HG02870 (cell line): ENCODE data around the gene ARL15.

Experiments used
- ATAC-seq: cut with Tn5 transposase; IDR thresholded peaks from one replicate; pipeline ENCODE4 v1.9.1; 2021; ENCODE audit warnings: mild to moderate bottlenecking, moderate library complexity; ENCODE audit not compliant: unreplicated experiment

ARL15 gene

GRCh38 chr5:53948598-53948997 lies 361.8 kb downstream of the ARL15 start:
- no peak for ATAC-seq

DNA sequence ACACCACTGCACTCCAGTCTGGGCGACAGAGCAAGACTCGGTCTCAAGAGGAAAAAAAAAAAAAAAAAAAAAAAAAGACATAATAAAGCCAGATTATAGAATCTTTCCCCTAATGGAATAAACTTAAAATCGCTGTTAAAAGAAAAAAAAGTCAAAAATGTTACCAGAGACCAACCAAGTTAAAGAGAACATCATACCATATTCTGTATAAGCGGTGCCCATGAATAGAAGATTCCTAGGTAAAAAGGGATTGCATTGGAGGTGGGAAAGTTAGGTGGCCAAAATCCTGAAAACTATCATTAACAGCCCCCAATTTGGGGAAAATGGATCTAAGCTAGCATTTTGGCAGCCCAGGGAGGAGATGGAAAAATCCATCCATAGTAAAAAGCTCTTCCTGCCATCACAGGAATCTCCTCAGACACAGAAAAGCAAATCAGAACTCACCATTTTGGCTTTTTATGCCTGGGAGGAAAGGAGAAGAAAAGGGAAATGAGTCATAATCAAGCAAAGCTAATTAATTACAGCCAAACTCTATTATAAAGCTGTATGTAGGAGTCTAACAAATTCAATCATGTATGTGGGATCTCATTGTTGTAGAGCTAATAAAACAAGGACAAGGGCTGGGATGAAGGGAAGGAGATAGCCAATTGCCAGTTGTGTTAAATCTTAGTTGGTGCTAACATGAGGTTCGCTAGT lies 363.8 kb downstream of the ARL15 start:
- no peak for ATAC-seq

- ATAC-seq, result no peak
Measured at GRCh38 chr5:53944981-53945380, 365.4 kb downstream of the ARL15 start.

DNA sequence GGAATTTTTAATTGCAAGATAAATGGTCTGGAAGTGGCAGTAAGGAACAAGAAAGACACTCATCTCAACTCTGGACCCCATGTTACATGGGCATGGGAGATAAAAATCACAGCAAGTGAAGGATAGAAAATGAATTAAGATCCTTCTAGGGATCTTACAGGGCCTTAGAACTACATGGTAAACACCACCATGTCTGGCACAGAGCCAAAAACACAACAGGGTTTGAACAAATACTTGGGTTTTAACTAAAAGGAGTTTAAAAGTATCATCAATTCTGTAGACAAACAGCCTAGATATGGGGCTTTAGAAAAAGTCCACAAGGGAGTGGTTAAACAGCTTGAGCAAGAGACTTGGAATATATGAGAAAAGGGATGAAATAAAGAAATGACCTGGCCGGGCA lies 366.4 kb downstream of the ARL15 start:
- no peak for ATAC-seq

GRCh38 chr5:53942724-53943123 lies 367.6 kb downstream of the ARL15 start:
- no peak for ATAC-seq

DNA sequence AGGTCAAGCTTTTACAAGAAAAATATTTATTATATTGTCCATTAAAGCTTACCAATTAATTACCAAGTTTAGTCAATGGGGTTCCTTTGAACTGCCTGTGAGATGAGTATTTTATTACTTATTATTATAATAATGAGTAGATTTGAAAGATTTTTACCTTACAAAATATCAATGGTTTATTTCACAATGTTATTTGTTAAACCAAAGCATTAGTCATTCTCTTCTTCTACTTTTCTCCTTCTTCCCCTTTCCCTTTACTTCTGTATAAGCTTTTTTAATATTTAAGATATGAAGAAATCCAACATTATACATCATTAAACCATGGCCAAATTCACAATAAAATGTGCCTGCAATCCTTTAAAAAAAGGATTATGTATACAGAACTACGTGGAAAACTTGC lies 369.5 kb downstream of the ARL15 start:
- no peak for ATAC-seq

GRCh38 chr5:53937467-53937866 lies 372.9 kb downstream of the ARL15 start:
- ATAC-seq, result no peak

DNA sequence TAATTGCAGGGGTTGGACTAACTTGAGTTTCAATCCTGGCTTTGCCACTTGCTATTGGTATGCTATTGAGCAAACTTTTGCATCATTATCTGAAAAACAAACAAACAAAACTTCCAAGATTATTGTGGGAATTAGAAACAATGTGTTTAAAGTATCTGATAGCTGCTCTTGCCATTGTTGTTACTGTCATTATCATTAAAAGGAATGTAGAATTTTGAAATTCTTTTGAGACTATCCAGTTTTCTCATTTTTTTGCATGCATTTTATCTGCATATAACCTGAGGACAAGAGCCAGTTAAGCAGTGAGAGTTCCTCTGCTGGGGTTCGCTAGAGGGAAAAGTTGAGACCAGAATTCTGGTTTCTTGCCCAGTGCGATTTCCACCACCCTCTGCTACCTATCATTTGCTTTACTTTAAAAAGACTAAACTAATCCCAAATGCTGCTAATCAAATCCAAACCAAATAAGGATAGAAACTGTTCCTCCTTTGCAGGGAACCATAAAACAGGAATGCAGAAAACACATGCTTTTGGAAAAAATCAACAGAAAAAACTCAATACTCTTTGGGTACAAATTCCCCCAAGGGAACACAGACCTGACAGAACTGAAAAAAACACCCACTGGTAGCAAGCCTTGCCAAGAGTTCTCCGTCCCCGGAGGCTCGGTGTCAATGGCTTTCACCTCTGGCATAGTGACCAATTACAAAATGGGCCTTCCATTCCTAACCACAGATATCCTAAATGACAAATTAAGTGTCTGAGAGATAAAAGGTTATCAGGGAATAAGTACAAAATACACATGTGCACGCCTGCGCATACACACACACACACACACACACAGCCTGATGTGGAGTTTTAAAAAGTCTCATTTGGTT lies 373.7 kb downstream of the ARL15 start:
- ATAC-seq, result no peak

- no peak for ATAC-seq
Measured at GRCh38 chr5:53934151-53934820, 376.1 kb downstream of the ARL15 start.

GRCh38 chr5:53932351-53932750 lies 378.0 kb downstream of the ARL15 start:
- no peak for ATAC-seq

DNA sequence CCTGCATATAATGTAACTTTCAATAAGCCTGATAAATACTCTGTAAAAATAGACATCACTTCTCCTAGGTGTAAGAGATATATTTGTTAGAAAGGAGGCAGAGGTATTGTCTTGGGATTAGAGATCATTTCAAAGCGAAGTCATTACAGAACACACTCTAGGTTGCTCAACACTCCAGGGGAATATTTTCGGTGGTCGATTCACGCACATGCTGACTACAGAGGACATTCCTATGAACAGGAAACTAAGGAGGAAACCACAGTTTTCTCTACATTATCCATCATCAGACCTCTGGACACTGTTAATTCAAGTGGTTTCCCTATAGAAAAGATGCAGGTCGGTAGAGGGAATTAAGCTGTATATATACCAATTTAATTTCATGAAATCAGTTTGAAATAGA lies 379.9 kb downstream of the ARL15 start:
- no peak for ATAC-seq

- ATAC-seq, result no peak
Measured at GRCh38 chr5:53929570-53929969, 380.8 kb downstream of the ARL15 start.

GRCh38 chr5:53929152-53929551 lies 381.2 kb downstream of the ARL15 start:
- no peak for ATAC-seq

DNA sequence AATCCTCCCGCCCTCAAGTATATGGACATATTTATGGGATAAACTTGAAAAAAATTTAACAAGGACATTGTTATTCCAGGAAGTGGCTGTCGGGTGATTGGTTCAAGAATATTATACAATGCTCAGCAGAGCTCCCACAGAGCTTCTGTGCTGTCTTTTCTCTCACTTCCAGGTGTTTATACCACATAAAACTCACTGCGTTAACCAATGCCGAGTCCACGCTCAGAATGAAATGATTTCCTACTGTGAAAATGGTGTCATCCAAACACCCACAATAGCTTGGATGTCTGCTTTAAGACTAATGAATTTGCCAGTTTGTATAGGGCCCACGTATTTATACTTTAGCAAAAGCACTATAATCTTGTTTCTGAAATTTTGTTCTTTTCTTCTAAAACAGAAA lies 381.7 kb downstream of the ARL15 start:
- no peak for ATAC-seq

GRCh38 chr5:53927668-53928247 lies 382.6 kb downstream of the ARL15 start:
- no peak for ATAC-seq

DNA sequence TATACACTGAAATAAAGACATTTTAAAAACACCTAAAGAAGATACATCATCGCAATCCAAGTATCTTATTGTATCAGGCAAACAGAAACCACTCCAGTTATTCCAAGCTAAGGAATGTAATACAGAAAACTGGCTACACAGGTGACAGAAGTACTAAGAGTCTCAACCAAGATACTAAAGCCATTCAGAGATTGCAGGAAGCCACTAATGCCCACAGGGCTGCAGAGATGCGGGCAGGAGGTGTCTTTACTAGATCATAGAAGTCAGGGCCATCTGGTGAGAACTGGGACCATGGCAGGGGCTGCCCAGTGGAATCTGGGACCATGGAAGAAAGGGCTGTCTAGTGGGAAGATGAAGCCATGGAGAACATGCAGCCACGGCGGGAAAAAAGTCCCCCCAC lies 384.3 kb downstream of the ARL15 start:
- no peak for ATAC-seq

DNA sequence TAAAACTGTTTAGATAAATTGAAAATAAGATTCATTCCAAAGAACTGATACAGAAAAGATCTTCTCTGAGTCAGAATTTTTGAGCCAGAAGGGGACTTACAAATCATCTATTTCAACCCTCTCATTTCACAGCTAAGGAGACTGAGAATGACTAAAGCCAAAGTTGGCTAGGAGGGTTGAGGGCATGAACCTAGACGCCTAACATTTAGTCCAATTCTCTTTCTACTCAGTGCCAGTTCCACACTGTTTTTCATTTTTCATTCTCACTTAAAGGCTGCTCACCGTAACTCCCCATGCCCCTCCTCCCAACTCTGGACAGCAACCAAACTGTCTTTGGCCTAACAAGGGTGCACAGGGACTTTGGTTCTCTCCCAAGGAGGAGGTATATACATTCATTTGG lies 386.0 kb downstream of the ARL15 start:
- ATAC-seq, result no peak

DNA sequence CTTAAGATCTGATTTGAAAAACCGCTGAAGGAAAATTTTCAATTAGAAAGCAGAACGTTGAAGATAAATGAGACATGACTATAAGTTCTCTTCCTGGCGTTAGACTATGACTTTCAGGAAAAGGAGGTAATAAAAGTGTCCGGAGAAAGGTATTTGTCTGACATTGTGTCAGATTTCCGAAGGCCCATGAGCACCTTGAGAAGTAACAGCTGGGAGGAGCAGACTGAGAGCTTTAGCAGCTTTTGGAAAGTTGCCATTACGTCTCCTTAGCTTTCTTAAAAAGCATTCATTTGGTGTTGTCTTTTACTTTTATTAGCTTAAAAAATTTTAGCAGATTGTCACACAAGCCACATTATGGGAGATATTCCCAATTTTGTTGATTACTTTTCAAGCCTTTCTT lies 386.4 kb downstream of the ARL15 start:
- no peak for ATAC-seq

DNA sequence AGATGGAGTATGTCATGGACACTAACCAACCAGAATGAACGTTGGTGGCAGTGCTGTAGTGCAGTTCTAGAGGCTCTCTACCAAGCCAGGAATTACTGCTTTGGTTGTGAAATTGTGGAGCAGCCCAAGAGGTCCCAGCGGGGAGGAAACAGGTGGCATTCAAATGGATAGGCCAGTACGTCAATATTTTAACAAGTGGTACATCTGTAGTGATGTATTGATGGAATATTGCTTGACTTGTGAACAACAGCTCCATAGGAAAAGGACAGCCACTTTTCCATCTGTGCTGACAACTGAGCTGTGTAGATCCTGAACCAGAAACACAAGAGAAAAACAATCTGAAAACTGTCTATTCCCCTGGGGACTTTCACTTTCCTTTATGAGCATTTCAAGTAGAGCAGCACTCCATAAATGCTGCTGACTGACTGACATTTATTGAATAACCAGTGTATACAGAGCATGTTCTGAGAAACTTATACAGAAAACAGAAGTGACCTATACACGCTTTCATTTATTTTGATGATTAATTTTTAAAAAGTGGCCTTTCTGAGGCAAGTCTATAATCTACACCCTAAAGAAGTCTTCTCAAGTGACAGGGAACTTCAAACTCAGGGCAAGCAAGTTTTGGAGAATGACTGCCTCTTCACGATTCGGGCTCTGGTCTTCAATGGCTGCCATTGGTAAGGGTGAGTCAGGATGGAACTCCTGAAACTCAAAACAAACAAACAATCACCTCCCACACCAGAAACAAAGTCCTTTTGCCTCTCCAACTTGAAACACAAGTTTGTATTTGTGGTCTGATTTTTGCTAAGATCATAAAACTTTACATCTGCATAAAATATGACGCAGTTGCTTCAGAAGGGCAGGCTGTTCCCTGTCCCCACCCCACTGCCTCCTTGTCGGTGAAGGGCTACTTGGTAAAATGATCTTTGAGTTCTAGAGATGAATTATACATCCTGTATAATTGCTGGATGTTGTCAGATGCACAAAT lies 387.6 kb downstream of the ARL15 start:
- ATAC-seq, result no peak

GRCh38 chr5:53917826-53918225 lies 392.5 kb downstream of the ARL15 start:
- no peak for ATAC-seq
